Measurements from ENCODE around the gene FAM3A.

FAM3A gene

GRCh38 chrX:154525606-154526490 lies 9.8 kb upstream of the FAM3A start:
- Mint-ChIP-seq H3K4me1 (peaks cover 14% of the 10 kb centered on the region), H3K36me3 (ENCODE audit: low read depth) (no peaks in the 10 kb centered on the region), H3K9me3 (peaks cover 56% of the 10 kb centered on the region), H3K27ac (no peak overlapping the region), H3K27me3 (ENCODE audit: low read depth, poor library complexity) (no peaks in the 10 kb centered on the region), H3K4me3 (no peak overlapping the region)
- no peak for DNase-seq
- no peak for TF ChIP-seq CTCF (IDR thresholded peaks at IDR 0.05)

- Mint-ChIP-seq H3K27me3 (ENCODE audit: low read depth, poor library complexity) (peaks cover 4% of the 10 kb centered on the region), H3K27ac (no peak overlapping the region)
- TF ChIP-seq CTCF (IDR thresholded peaks at IDR 0.05) = no peak
Measured at GRCh38 chrX:154519389-154519788, 3.4 kb upstream of the FAM3A start.

GRCh38 chrX:154517101-154517781 lies 1.2 kb upstream of the FAM3A start:
- DNase-seq = peak; percentile 48
- TF ChIP-seq CTCF (IDR thresholded peaks at IDR 0.05) = no peak
- peak overlapping the region; percentile 71 for H3K27ac Mint-ChIP-seq
- peaks cover 5% of the 10 kb centered on the region for H3K27me3 Mint-ChIP-seq (ENCODE audit: low read depth, poor library complexity)
- H3K36me3 Mint-ChIP-seq (ENCODE audit: low read depth) = peaks cover 12% of the 10 kb centered on the region
- peaks cover 39% of the 10 kb centered on the region for H3K4me1 Mint-ChIP-seq
- H3K9me3 Mint-ChIP-seq = peaks cover 44% of the 10 kb centered on the region
- peak overlapping the region; percentile 81 for H3K4me3 Mint-ChIP-seq

More at GRCh38 chrX:154519389-154519788, 3.4 kb upstream of the FAM3A start:
- Mint-ChIP-seq H3K4me3 (no peak overlapping the region), H3K9me3 (peaks cover 47% of the 10 kb centered on the region), H3K4me1 (peaks cover 31% of the 10 kb centered on the region), H3K36me3 (ENCODE audit: low read depth) (peaks cover 5% of the 10 kb centered on the region)
- no peak for DNase-seq

- DNase-seq = no peak
- H3K4me1 Mint-ChIP-seq = peaks cover 38% of the 10 kb centered on the region
- H3K4me3 Mint-ChIP-seq = peak overlapping the region; percentile 81
- peak overlapping the region; percentile 99 for H3K27ac Mint-ChIP-seq
- no peak for TF ChIP-seq CTCF (IDR thresholded peaks at IDR 0.05)
- H3K36me3 Mint-ChIP-seq (ENCODE audit: low read depth) = peaks cover 12% of the 10 kb centered on the region
- peaks cover 6% of the 10 kb centered on the region for H3K27me3 Mint-ChIP-seq (ENCODE audit: low read depth, poor library complexity)
- peaks cover 39% of the 10 kb centered on the region for H3K9me3 Mint-ChIP-seq
Measured at GRCh38 chrX:154516656-154517100, 646 bp upstream of the FAM3A start.

GRCh38 chrX:154515090-154515965 lies 704 bp downstream of the FAM3A start:
- Mint-ChIP-seq H3K4me3 (peak overlapping the region; percentile 82), H3K36me3 (ENCODE audit: low read depth) (peaks cover 19% of the 10 kb centered on the region), H3K27ac (no peak overlapping the region), H3K4me1 (peaks cover 49% of the 10 kb centered on the region), H3K9me3 (peaks cover 49% of the 10 kb centered on the region), H3K27me3 (ENCODE audit: low read depth, poor library complexity) (peaks cover 2% of the 10 kb centered on the region)
- no peak for TF ChIP-seq CTCF (IDR thresholded peaks at IDR 0.05)
- DNase-seq = no peak
